ENCODE results near the gene VWA5B1.

VWA5B1 gene

DNA sequence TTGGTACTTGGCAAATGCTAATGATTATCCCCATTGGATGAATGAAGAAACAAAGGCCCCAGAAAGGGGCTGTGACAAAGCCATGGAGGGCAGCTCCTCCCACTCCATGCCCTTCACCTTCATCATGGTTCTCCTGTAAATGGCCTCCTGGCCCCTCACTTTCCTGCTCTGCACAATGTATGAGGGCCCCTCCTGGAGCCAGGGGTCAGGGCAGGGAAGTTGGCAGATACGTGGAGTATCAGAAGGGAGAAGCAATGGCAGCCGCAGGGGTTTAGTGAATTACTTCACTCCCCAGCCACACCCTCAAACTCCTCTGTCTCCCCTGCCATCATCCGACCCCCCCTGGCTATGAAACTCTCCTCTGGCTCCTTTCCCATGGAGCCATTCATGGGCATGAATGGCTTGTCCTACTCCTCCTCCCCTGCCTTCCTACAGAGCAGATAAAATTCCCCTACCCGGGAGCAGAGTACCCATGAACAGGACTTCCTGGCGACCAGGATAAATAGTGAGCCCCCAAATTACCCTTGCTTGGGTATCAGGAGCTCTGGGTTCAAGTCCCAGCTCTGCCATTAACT, 109.0 kb downstream of the VWA5B1 start:
- TF ChIP-seq, protein P1, sequence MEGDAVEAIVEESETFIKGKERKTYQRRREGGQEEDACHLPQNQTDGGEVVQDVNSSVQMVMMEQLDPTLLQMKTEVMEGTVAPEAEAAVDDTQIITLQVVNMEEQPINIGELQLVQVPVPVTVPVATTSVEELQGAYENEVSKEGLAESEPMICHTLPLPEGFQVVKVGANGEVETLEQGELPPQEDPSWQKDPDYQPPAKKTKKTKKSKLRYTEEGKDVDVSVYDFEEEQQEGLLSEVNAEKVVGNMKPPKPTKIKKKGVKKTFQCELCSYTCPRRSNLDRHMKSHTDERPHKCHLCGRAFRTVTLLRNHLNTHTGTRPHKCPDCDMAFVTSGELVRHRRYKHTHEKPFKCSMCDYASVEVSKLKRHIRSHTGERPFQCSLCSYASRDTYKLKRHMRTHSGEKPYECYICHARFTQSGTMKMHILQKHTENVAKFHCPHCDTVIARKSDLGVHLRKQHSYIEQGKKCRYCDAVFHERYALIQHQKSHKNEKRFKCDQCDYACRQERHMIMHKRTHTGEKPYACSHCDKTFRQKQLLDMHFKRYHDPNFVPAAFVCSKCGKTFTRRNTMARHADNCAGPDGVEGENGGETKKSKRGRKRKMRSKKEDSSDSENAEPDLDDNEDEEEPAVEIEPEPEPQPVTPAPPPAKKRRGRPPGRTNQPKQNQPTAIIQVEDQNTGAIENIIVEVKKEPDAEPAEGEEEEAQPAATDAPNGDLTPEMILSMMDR (conservative IDR thresholded peaks at IDR 0.05; ENCODE audit: low read length): no peak
- no peak for DNase-seq (ENCODE audit: low read depth)
- no peak overlapping the region for H3K4me3 ChIP-seq (ENCODE audit: low read length)

DNA sequence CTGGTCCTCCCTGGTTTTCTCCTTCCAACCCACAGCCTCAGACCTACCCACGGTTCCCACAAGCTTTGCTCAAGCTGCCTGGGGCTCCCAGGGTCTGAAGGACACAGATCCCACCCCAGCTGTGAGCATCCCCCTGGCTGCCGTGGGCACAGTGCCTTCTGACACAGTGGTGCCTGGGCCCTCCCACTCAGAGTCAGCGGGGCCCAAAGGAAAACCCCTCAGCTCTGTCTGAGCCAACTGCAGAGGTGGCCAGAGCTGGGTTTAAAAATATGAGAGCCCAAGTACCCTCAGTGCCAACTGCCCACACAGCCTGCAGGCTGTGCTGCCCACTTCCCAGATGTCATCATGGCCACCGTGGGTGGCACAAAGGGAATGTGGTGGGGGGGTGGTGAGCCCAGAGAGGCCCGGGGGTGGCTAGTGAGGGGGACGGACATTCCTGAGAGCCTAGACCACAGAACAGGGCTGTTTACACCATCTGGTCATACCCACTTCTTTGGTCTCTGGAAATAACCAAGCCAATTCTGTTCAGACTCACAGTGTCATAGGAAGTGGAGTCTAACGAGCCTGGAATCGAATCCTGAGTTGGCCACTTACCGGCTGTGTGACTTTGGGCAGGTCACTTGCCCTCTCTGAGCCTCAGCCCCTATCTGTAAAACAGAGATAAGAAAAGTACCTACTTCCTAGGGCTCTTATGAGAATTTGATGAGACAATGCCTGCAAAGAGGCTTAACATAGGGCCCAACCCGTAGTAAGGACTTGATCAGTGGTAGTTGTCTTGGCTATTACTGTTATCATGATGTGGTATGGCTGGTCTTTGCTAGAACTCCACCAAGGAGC, 109.9 kb downstream of the VWA5B1 start:
- no peak overlapping the region for H3K4me3 ChIP-seq (ENCODE audit: low read length)
- DNase-seq (ENCODE audit: low read depth): peak; percentile 20
- TF ChIP-seq, protein P1 (conservative IDR thresholded peaks at IDR 0.05; ENCODE audit: low read length): no peak

DNA sequence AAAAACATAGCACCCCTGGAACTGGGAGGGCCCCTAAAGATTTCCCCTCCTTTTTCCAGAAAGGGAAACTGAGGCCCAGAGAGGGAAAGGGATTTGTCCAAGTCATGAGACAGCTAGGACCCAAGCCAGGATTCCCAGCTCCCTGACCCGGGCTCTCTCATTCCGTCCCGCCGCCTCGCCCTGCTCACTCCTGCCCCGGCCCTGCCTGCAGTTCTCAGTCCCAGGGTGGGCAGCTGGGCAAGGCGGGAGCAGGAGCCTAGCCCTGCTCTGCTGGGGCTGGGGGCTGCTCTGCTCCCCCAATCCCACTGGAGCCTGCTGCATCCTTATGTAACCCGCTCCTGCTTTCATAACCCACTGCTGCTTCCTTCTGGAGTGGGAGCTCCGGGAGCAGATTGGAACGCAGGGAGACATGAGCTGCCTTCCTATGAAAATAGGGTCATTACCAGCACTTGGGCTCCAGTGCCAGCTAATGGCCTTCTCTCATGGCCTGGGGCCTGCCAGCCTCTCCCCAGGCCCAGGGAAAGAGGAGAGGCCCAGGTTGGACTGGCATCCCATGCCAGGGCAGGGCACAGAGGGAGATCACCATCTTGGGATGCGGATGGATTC, 110.8 kb downstream of the VWA5B1 start:
- no peak for DNase-seq (ENCODE audit: low read depth)
- TF ChIP-seq, protein P1 (conservative IDR thresholded peaks at IDR 0.05; ENCODE audit: low read length): no peak
- no peak overlapping the region for H3K4me3 ChIP-seq (ENCODE audit: low read length)

DNA sequence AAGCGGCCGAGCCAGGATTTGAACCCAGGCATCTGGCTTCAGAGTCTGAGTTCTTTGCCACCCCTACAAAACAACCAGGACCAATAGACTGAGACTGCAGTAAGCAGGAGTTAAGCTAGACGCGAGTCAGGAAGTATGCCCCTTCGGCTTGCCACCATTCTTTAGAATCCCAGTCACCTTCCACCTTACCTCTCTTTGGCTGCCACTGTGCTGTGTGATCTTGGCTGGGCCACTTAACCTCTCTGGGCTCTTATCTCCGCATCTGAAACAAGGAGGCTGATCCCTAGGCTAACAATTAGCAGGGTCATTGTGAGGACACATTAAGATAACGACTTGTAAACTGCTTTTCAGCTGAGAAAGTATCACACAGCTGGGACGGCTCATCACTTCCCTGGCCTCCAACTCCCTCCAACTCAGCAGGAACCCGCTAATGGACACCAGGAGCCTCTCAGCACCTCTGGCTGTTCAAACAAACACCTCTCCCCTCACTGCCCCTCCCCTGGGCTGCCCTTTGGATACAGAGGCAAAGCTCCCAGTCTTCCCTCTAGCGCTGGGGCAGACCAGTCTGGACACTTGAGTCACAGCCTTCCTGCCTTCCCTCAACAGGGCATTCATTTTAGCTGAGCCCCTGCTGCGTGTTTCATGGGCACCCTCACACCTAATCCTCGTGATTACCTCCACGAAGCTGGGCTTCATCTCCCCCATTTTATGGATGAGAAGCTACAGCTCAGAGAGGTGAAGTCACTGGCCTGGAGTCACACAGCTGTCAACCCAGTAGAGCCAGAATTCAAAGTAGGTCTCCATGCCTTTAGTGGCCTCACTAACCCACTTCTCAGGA, 112.1 kb downstream of the VWA5B1 start:
- no peak for DNase-seq (ENCODE audit: low read depth)
- TF ChIP-seq, protein P1 (conservative IDR thresholded peaks at IDR 0.05; ENCODE audit: low read length): no peak
- H3K4me3 ChIP-seq (ENCODE audit: low read length): no peak overlapping the region

DNA sequence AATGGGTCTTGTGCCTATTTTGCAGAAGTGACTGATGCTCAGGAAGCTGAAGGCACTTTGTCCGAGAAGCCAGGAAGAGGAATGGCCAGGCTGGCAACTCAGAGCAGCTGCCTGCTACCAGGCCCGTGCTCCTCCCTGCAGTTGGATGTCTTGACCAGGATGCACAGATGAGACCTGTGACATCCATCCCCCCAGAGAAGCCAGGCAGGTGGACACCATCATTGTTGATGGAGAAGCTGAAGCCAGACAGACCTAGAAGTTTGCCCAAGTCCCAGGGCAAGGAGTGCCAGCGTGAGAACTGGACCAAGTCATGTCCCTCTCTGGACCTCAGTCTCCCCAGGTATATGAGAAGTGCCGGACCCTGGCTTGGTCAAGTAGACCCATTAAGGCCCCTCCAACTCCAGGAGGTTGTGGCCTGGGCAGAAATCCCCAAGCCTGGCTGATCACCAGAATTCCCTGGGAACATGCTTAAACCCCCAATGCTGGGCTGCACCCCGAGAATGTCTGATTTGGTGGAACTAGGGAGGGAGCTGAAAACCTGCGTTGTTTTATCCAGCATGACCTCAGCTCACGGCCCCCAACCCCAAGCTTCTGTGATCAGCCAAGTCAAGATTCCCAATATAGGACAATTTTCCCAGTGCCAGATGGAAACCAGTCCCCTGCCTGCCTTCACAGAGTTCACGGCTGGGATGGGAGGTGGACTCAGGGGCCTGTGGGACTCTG, 112.9 kb downstream of the VWA5B1 start:
- TF ChIP-seq, protein P1 (conservative IDR thresholded peaks at IDR 0.05; ENCODE audit: low read length): no peak
- no peak for DNase-seq (ENCODE audit: low read depth)
- H3K4me3 ChIP-seq (ENCODE audit: low read length): no peak overlapping the region

DNA sequence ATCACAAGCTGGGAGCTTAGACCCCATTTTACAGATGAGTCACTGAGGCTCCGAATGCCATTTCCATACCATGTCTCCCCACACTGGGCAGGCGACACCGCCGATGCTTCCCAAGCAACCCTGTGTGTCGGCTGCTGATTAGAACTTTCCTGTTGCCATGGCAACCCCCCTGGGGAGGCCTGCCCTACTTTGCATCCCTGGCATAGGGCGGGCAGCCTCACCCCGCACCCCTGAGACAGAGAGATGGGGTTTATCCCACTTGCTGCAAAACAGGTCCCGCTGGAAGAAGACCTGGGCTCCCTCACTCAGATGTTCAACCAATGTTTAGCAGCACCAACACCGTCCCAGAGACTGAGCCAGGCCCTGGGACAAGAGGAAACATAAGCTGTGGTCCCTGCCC, 113.8 kb downstream of the VWA5B1 start:
- TF ChIP-seq, protein P1 (conservative IDR thresholded peaks at IDR 0.05; ENCODE audit: low read length): no peak
- DNase-seq (ENCODE audit: low read depth): no peak
- no peak overlapping the region for H3K4me3 ChIP-seq (ENCODE audit: low read length)
